HEK293 (cell line): ENCODE data around the gene GAS7.

Experiments used
- CTCF ChIA-PET: fragments of 350-600 bp; formaldehyde crosslinking; extraction: SDS; loops from one replicate; lab custom pipeline; 2021; ENCODE audit warnings: antibody characterized with exemption; lab: Yijun Ruan, JAX
- POLR2A ChIA-PET: fragments of 300-600 bp; formaldehyde crosslinking; extraction: SDS; loops from one replicate; lab custom pipeline; 2020; ENCODE audit warnings: antibody characterized with exemption, inconsistent platforms; lab: Yijun Ruan, JAX
- H3K27ac ChIP-seq: fragments of 200-500 bp; sonication (Bioruptor generic); 2 replicates; pipeline ENCODE4 v1.5.1; 2014; ENCODE audit warnings: low read depth, low read length, control low read depth, inconsistent platforms; ENCODE audit errors: extremely low read depth
- H3K36me3 ChIP-seq, 2 experiments: fragments of 200-500 bp in 1 of 2; sonication (Bioruptor generic) in 1 of 2; 1 replicate in 1 of 2; 2 replicates in 1 of 2; pipeline ENCODE4 v1.5.1; 2014 to 2017; ENCODE audit warnings: inconsistent platforms in 2 of 2, low read length in 2 of 2; ENCODE audit not compliant: control insufficient read depth in 2 of 2, insufficient read depth in 1 of 2
- H3K4me1 ChIP-seq: fragments of 200-500 bp; sonication (Bioruptor generic); 2 replicates; pipeline ENCODE4 v1.5.1; 2014; ENCODE audit warnings: mild to moderate bottlenecking, low read length, inconsistent platforms; ENCODE audit not compliant: control insufficient read depth, insufficient read depth
- H3K4me3 ChIP-seq: 2 replicates; pipeline ENCODE4 v1.5.1; 2011; ENCODE audit warnings: low read depth, mild to moderate bottlenecking, control low read depth, low read length, moderate library complexity
- H3K9me3 ChIP-seq: fragments of 200-500 bp; sonication (Bioruptor generic); 2 replicates; pipeline ENCODE4 v1.5.1; 2014; ENCODE audit warnings: low read depth, low read length, inconsistent platforms; ENCODE audit not compliant: control insufficient read depth, insufficient read depth
- BCL6B ChIP-seq: fragments of 450-650 bp; formaldehyde crosslinking; IDR thresholded peaks from 2 replicates; pipeline ENCODE4 v1.5.1; 2017; ENCODE audit warnings: missing biosample characterization, missing genetic modification characterization
- CTCF ChIP-seq: fragments of 450-650 bp; formaldehyde crosslinking; IDR thresholded peaks from 2 replicates; pipeline ENCODE4 v1.5.1; 2016; ENCODE audit warnings: missing biosample characterization, missing genetic modification characterization
- KLF1 ChIP-seq: fragments of 450-650 bp; formaldehyde crosslinking; IDR thresholded peaks from 2 replicates; pipeline ENCODE4 v1.5.1; 2016; ENCODE audit warnings: missing biosample characterization, missing genetic modification characterization
- PATZ1 ChIP-seq: fragments of 450-650 bp; formaldehyde crosslinking; IDR thresholded peaks from 2 replicates; pipeline ENCODE4 v1.5.1; 2016; ENCODE audit warnings: missing biosample characterization, missing genetic modification characterization
- PRDM1 ChIP-seq: fragments of 450-650 bp; formaldehyde crosslinking; IDR thresholded peaks from 2 replicates; pipeline ENCODE4; 2016; ENCODE audit warnings: missing biosample characterization, missing genetic modification characterization
- ZBTB10 ChIP-seq: fragments of 450-650 bp; formaldehyde crosslinking; IDR thresholded peaks from 2 replicates; pipeline ENCODE4 v1.5.1; 2016; ENCODE audit warnings: missing biosample characterization, missing genetic modification characterization
- ZFP69B ChIP-seq: fragments of 450-650 bp; formaldehyde crosslinking; IDR thresholded peaks from 2 replicates; pipeline ENCODE4 v1.5.1; 2016; ENCODE audit warnings: missing biosample characterization, missing genetic modification characterization
- ZIC2 ChIP-seq: fragments of 450-650 bp; formaldehyde crosslinking; IDR thresholded peaks from 2 replicates; pipeline ENCODE4 v1.5.1; 2016; ENCODE audit warnings: missing biosample characterization, missing genetic modification characterization
- ZNF138 ChIP-seq: fragments of 450-650 bp; formaldehyde crosslinking; IDR thresholded peaks from 2 replicates; pipeline ENCODE4 v1.5.1; 2016; ENCODE audit warnings: missing biosample characterization, missing genetic modification characterization, borderline replicate concordance
- ZNF266 ChIP-seq: fragments of 450-650 bp; formaldehyde crosslinking; IDR thresholded peaks from 2 replicates; pipeline ENCODE4 v1.5.1; 2016; ENCODE audit warnings: missing biosample characterization, missing genetic modification characterization, low read depth
- ZNF544 ChIP-seq: fragments of 450-650 bp; formaldehyde crosslinking; IDR thresholded peaks from 2 replicates; pipeline ENCODE4 v1.5.0; 2017; ENCODE audit warnings: missing biosample characterization, missing genetic modification characterization
- ZNF692 ChIP-seq: fragments of 450-650 bp; formaldehyde crosslinking; IDR thresholded peaks from 2 replicates; pipeline ENCODE4 v1.5.1; 2016; ENCODE audit warnings: missing biosample characterization, missing genetic modification characterization
- ZNF785 ChIP-seq: fragments of 450-650 bp; formaldehyde crosslinking; IDR thresholded peaks from 2 replicates; pipeline ENCODE4 v1.5.1; 2016; ENCODE audit warnings: missing biosample characterization, missing genetic modification characterization
- ZSCAN5A ChIP-seq: fragments of 450-650 bp; formaldehyde crosslinking; IDR thresholded peaks from 2 replicates; pipeline ENCODE4 v1.5.1; 2016; ENCODE audit warnings: missing biosample characterization, missing genetic modification characterization

The GAS7 gene

GRCh38 chr17:9991351-9991750, 207.1 kb downstream of the GAS7 start (continued):
- no peak for TF ChIP-seq BCL6B
- no peak for TF ChIP-seq PRDM1 (tag by site-specific recombination)
- no peak for TF ChIP-seq ZNF544 (tag by site-specific recombination)
- TF ChIP-seq KLF1 (tag by site-specific recombination), result no peak
- TF ChIP-seq ZSCAN5A (tag by site-specific recombination), result no peak
- TF ChIP-seq, all 188 proteins: peak for 0

GRCh38 chr17:9987779-9988585, 210.4 kb downstream of the GAS7 start:
- Histone ChIP-seq H3K27ac (no peak overlapping the region), H3K36me3 (no peaks in the 10 kb centered on the region), H3K4me1 (no peaks in the 10 kb centered on the region), H3K4me3 (no peak overlapping the region), H3K9me3 (no peaks in the 10 kb centered on the region)
- peak; percentile 54 for TF ChIP-seq ZFP69B (tag by site-specific recombination)
- TF ChIP-seq ZBTB10, result no peak
- TF ChIP-seq ZNF785 (tag by site-specific recombination), result no peak
- peak; percentile 31; the same call in 1 of the 2 replicates for TF ChIP-seq ZIC2 (tag by site-specific recombination)
- TF ChIP-seq CTCF (tag by site-specific recombination), result peak; percentile 59
- TF ChIP-seq ZNF138, result no peak
- TF ChIP-seq ZNF266 (tag by site-specific recombination), result no peak
- peak; percentile 37; the same call in 1 of the 2 replicates for TF ChIP-seq ZNF692
- TF ChIP-seq PATZ1 (tag by site-specific recombination), result 0 out of 2 replicates have a peak, but pooled peaks have one; percentile 20
- POLR2A ChIA-PET, result interaction anchor here (0.6 kb wide), 1 partner anchor 33 kb away, joined by 3 read pairs; no protein-coding TSS in a partner anchor
- CTCF ChIA-PET, result interaction anchor here (0.5 to 3.6 kb wide), 27 partner anchors 10 to 626 kb away, joined by 3 to 26 read pairs (median 4); no protein-coding TSS in a partner anchor
